Posterior vena cava (tissue), 2 donors: ENCODE data around the gene APC2. TPM values are rescaled to one million over a fixed set of nuclear protein-coding genes. Genes with fewer than 3 reads are reported as not detected.
"Not testable (repeated sequence)": the region's sequence is repeated elsewhere in the genome, so short reads cannot be mapped to it uniquely, and the experiment has no call there.

Experiments used
- DNase-seq: peaks from one replicate; pipeline ENCODE4 v3.0.0-alpha.2; 2020; ENCODE audit warnings: low spot score
- intact Hi-C, 2 donors: fragments of 100-400 bp; cut with DNase I; formaldehyde crosslinking; loops; one replicate each; pipeline versions ENCODE4 v1.14.1 to v1.14.2; 2022 to 2023
- total RNA-seq, 2 donors: library from RNA; stranded (reverse); fragmentation: NEBNext Ultra II Directional; extraction: Animal tissue kit (Norgen Biotek cat#: 25700); gene quantifications; one replicate each; pipeline ENCODE4 v1.2.1, GENCODE V29; 2021
- donor health status: DM: yes; HTN: yes; CAD: no.
- donor health status: DM: yes; HTN: yes; CAD: no.

The APC2 gene
- total RNA-seq, 2 donors from 2014 or later = 0.05 to 0.10 TPM

DNA sequence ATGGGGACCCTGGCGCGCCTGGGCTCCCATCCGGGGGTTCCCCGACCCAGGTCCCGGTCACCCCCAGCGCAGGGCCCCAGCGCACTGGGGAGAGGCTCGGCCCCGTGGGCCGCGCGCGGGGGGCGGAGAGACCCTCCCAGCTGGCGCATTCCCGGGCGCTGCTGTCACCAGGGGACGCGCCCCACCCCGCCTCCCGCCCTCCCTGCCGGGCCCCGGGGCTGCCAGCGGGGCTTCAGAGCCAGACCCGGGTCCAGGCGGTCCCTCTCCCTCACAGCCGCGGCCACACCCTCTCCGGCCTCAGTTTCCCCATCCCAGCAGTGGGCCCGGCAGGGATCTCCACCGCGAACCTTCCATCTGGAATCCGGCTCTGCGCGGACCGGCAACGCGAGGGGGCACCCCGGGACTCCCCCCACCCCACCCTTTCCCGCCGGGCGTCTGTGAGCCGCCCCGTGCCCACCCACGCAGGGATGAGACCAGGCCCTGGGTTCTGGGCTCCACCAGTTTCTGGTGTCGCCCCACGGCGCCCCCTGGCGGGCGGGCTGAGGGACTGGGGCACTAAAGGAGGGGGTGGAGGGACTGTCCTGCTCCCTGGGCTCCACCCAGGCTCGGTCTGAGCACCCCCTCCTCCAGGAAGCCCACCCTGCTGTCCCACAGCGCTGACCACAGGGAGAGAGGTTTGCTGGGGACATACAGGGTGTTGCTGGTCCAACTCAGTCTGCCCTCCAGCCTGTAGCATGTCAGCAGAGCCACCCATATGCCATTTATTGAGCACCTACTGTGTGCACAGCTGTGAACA lies 63.8 kb downstream of the APC2 start:
- intact Hi-C loops = no loop called here
- peak; percentile 81 for DNase-seq

DNA sequence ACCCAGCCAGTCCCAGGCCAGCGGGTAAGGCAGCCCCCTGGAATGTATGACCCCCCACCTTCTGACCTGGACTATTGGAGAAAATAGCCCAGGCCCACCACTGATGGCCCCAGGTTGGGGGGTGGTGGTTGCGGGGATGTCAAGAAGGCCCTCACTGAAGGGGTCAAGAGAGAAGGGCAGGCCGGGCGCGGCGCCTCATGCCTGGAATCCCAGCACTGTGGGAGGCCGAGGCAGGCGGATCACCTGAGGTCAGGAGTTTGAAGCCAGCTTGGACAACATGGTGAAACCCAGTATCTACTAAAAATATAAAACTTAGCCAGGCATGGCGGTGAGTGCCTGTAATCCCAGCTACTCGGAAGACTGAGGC lies 64.4 kb downstream of the APC2 start:
- no peak for DNase-seq
- intact Hi-C loops = no loop called here

DNA sequence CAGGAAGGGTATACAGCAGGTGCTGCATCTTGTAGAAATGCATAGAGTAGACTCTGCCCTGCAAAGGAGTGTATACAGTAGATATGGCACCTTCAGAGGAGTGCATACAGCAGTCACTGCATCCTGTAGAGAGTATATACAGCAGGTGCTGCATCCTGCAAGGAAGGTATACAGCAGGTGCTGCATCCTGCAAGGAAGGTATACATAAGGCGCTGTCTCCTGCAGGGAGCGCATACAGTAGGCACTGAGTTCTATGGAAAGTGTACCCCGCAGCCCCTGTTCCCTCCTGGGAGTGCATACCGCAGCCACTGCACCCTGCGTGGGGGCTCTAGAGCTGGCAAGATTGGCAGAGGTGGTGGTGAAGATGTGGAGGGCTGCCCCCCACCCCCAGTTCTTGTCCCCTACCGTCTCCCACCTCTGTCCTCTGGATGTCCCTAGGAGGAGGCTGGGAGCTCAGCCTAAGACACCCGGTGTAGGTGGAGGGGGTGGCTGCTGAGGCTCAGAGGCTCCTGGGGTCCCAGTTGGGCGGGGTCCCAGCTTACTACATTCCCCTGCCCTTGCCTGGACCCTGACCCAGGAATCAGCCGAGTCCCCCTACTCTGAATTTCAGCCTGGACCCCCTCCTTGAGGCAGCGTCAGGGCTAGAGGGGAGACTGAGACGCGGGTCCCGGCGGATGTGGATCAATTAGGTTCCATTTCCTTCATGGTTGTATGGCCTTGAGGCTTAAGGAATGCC lies 65.2 kb downstream of the APC2 start:
- intact Hi-C loops = no loop called here
- no peak for DNase-seq

DNA sequence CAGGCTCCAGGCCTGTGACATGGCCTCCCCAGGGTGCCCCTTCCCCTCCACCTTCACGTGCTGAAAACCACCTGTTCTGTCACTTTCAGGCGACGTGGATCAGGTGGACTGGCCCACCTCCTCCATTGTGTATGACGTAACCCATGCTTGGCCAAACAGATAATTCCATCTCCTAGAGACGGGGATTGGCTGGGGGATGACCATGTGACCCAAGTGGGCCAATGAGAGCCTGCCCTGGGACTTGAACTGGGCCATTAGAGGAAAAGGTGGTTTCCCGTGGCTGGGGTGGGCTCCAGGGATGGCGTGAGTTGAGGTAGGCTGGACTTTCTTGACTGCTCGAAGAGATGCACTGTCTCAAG lies 66.5 kb downstream of the APC2 start:
- DNase-seq = no peak
- intact Hi-C loops = no loop called here

DNA sequence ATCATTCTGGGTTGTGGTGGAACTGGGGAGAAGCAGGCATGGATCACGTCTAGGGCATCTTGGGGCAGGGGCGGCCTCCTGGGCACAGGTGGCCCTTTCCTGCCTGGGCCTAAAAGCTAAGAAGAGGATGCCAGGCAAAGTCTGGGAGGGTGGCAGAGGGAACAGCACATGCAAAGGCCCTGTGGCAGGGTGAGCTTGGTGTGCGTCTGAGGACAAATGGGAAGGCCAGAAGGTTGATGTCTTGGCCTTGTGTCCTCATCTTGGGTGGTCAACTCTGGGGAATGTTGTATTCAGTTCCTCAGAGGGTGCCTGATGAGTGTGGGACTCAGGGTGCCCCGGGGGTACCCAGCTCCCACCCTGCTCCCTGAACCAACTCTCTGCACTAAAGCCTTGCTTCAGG lies 68.5 kb downstream of the APC2 start:
- intact Hi-C loops = no loop called here
- DNase-seq = no peak

DNA sequence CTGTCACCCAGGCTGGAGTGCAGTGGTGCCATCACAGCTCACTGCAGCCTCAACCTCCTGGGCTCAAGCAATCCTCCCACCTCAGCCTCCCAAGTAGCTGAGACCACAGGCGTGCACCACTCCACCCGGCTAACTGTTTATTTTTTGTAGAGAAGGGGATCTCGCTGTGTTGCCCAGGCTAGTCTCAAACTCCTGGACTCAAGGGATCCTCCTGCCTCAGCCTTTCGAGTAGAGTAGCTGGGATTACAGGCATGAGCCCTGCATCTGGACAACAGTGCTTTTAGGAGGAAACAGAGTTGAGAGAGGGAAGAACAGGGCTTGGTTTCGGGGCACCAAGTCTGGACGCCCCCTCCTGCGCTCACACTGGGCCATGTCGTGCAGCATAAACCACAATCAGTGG lies 69.9 kb downstream of the APC2 start:
- intact Hi-C loops, DNase-seq: not testable (repeated sequence)

DNA sequence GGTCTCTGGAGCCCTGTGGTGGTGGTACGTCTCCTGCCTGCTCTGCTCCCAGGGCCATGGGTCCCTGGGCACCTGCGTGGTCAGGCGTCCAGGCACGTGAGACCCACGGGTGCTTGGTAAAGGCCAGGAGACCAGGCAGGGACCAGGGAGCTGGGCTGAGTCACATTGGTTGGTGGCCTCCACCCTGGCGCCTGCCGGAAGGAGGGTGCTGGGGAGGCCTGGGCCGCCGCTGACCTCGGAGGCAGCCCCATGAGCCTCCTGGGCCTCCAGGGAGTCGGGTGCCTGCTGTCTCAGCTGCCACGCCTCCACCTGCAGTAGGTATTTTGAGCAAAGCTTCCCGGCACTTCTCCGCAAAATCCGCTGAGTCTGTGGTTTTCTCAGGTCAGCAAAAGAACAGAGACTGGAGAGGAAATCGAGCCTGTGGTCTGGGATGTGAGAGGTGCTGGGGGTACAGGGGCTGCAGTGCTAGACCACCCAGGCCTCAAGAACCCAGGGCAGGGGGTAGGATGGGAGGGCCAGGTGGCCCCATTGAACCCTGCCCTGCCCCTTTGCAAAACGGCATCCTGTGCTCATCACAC lies 70.4 kb downstream of the APC2 start:
- intact Hi-C loops = no loop called here
- no peak for DNase-seq

DNA sequence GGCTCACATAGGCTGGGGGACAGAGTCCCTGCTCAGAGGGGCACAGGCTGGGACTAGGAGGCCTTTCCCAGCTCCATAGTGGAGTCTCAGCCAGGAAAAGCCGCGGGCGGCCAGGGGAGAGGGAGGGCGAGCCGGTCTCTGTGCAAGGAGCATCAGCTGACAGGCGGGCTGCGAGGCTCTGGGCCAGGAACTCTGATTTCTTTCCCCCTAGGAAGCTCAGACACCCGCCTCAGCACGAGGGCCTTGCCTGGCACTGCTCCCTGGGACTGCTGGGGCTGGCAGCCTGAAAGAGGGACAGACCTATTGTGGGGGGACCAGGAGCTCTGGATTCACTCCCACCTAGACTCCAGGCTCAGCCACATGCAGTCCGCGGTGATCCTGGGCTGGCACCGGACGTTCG lies 71.7 kb downstream of the APC2 start:
- intact Hi-C loops = no loop called here
- no peak for DNase-seq

DNA sequence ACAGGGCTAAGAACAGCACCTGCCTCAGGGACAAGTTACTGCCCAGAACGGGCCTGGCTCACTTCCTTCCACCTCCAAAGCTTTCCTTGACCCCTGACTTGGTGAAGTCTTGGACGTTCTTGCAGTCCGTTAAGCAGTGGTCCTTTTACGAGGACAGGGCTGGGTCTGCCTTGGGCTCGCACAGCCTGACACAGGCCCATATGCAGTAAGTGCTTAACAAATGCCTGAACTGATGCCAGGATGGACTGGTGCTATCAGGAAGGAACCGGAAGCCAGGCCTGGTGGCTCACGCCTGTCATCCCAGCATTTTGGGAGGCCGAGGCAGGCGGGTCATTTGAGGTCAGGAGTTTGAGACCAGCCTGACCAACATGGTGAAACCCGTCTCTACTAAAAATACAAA lies 72.1 kb downstream of the APC2 start:
- intact Hi-C loops = no loop called here
- DNase-seq = no peak

DNA sequence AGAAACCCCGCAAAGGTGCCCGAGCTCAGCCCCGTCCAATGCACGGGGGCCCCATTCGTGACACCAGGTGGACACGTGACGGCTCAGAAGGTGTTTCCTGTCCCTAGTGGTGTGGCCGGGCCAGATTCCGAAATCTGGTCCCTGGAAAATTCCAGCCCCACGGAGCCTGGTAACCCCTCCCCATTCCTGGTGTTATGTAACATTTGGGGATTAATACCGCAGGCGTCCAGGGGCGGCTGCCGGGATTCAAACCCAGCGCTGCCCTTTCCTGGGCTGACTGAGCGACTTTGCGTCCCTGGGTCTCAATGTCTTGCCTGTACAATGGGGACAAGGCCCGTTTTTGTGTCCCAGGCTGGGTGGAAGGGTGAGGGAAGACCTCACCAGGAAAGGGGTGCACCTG lies 72.9 kb downstream of the APC2 start:
- intact Hi-C loops = no loop called here
- DNase-seq = no peak

Other genes with a start within 250 kb of the APC2 start
- gene STK11, start 244.3 kb upstream of the APC2 start, total RNA-seq = 10 to 100 TPM; 32.5 to 35.9 TPM
- gene CBARP, start 212.1 kb upstream of the APC2 start, total RNA-seq = 1 to 10 TPM; 1.5 to 2.7 TPM
- 100 to 1,000 TPM; 125 to 137 TPM for gene ATP5F1D, start 208.4 kb upstream of the APC2 start, total RNA-seq
- gene MIDN, start 201.5 kb upstream of the APC2 start, total RNA-seq = 10 to 100 TPM; 76.5 to 86.3 TPM
- 100 to 1,000 TPM; 447 to 636 TPM for gene CIRBP, start 180.8 kb upstream of the APC2 start, total RNA-seq
- 10 to 100 TPM; 25.2 to 27.2 TPM for gene FAM174C, start 174.6 kb upstream of the APC2 start, total RNA-seq
- gene EFNA2, start 164.2 kb upstream of the APC2 start, total RNA-seq = not detected
- gene NDUFS7, start 66.2 kb upstream of the APC2 start, total RNA-seq = 10 to 100 TPM; 54.4 to 55.1 TPM
- gene GAMT, start 48.6 kb upstream of the APC2 start, total RNA-seq = 10 to 100 TPM in 1 of 2 donors, 1 to 10 TPM in 1; 8.7 to 12.8 TPM
- 10 to 100 TPM; 59.7 to 75.8 TPM for gene DAZAP1, start 42.5 kb upstream of the APC2 start, total RNA-seq
- gene RPS15, start 11.7 kb upstream of the APC2 start, total RNA-seq = 100 to 1,000 TPM; 722 to 743 TPM
- gene C19orf25, start 29.1 kb downstream of the APC2 start, total RNA-seq = 10 to 100 TPM; 16.2 to 17.3 TPM
- gene PCSK4, start 40.2 kb downstream of the APC2 start, total RNA-seq = 1 to 10 TPM in 1 of 2 donors, under 1 TPM in 1; 0.52 to 1.8 TPM
- gene REEP6, start 41.1 kb downstream of the APC2 start, total RNA-seq = 1 to 10 TPM in 1 of 2 donors, under 1 TPM in 1; 0.33 to 1.2 TPM
- gene ADAMTSL5, start 62.9 kb downstream of the APC2 start, total RNA-seq = 1 to 10 TPM; 7.4 to 9.1 TPM
- not detected for gene PLK5, start 74.0 kb downstream of the APC2 start, total RNA-seq
- gene MEX3D, start 118.2 kb downstream of the APC2 start, total RNA-seq = 10 to 100 TPM; 14.0 to 21.9 TPM
- gene MBD3, start 142.7 kb downstream of the APC2 start, total RNA-seq = 10 to 100 TPM; 44.2 to 53.6 TPM
- gene UQCR11, start 155.3 kb downstream of the APC2 start, total RNA-seq = 100 to 1,000 TPM; 197 to 252 TPM
- 10 to 100 TPM; 26.2 to 36.4 TPM for gene TCF3, start 202.5 kb downstream of the APC2 start, total RNA-seq